NCI-H2107 (cell line): ENCODE data around the gene PPFIBP1.
A peak's percentile ranks its signal among the peaks of the same experiment; 100 is the strongest.
"Not testable (repeated sequence)": the region's sequence is repeated elsewhere in the genome, so short reads cannot be mapped to it uniquely, and the experiment has no call there.

Experiments used
- DNase-seq: peaks from one replicate; lab custom pipeline; 2025; lab: John Stamatoyannopoulos, UW

The PPFIBP1 gene

DNA sequence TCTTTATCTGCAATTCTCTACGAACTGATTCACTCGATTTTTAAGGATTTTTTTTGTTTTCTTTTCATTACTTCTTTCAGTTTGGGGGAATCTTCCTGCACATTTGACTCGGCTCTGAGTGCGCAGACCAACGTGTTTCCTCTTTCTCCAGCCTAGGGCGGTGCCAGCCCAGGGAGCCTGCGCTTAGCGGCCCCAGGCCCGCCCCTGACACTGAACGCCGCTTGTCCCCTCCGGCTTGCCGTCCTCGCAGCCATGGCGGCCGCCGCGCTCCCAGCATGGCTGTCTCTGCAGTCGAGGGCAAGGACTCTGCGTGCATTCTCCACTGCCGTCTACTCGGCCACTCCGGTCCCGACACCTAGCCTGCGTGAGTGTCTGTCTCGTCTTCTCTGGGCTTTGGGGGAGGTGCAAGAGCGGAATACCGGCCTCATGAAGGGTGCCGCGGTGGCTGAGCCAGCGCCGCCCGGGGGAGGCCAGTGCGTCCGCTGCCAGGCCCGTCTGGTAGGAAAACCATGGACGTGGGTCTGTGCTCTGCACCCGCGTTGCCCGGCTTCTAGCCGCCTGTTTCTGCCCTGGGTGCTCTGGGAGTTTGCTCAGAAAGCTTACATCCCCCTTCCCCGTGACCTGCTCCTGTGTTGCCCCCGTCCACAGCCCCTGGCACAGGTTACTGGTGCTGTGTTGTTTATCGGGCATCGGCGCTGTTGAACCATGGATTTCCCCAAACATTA is 186.7 kb downstream of the PPFIBP1 start, which contains the start of gene MRPS35:
TSS of gene MRPS35 (plus strand) at position 241 of the 725 bp plus-strand sequence. CDS start at position 253, 12 bp downstream.
- peak; percentile 75 for DNase-seq

DNA sequence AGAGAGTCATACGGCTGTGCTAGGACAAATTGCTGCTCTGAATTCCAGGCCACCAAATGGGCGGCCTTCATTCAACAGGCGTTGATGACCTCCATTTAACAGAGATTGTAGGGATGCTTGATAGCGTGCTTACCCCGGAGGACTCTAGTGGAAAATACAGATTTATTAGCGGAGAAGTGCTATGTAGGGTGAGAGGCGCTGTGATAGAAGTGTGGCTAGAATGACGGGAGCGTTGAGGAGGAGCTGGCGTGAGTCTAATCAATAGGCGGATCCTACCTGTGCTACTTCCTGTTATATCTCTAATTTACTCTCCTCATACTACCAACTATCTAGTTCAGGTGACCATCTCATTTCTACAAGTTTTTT is 187.3 kb downstream of the PPFIBP1 start:
- no peak for DNase-seq

DNA sequence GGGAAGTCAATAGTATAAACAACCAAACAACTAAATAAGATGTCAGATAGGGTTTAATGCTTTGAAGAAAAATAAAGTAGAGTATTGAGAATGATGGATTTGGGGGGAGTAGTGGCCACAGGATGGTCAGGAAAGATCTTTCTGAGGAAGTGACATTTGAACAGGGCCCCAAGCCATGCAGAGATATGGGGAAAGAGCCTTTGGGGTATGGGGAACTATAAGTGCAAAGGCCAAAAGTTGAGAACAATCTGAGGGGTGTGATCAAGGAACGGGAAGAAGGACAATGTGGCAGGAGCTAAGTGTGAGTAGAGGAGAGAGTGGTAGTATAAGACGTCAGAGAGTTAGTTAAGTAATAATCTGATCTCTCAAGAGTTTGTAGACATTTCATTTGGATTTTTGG is 188.0 kb downstream of the PPFIBP1 start:
- no peak for DNase-seq

DNA sequence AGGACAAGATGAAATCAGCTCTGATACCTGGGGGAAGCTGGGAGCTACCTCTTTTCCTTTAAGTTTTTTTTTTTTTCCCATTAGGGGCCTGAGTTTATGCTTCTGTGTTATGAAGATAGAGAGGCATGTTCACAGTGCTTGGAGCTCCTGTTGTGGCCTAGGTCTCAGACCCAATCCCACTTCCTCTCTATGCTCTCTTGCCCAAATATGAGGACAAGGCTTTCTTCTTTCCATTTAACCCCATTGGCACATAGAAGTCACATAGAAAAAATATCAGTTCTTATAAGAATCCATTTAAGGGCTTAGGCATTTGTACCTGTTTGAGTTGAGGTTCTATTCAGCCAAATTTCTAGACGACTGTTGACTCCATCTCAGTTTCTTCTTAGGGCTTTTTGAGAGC is 199.2 kb downstream of the PPFIBP1 start:
- no peak for DNase-seq

DNA sequence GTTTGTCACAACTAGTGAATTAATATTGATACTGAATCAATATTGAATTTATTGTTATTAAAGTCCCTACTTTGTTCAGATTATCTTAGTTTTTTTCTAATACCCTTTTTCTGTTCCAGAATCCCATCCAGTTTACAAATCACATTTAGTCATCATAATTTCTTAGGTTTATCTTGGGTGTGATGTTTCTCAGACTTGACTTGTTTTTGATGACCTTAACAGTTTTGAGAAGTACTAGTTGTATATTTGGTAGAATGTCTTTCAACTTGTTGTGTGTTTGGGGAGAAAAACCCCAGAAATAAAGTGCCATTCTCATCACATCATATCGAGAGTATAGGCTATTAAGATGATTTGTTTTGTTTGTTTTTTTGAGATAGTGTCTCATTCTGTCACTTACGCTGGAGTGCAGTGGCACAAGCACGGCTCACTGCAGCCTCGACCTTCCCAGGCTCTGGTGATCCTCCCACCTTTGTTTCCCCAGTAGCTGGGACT is 206.1 kb downstream of the PPFIBP1 start:
- DNase-seq, result no peak

DNA sequence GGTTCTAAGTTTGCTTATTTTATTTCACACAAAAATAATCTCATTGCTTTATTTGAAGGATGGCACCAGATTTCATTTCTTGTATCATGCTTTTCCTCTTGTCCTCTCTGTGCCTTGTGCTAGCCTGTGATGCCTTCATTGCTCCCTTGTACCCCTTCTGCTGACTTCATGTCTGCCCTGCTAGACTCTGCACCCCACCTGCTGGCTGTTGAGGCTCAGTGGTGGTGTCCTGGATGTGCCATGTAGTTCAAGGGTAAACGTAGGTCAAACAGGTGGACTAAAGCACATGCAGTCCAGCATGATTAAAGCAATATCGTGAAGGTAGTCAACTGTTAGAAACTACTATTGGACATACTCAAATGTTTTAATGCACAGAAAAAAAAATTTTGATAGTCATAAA is 208.3 kb downstream of the PPFIBP1 start:
- DNase-seq, result no peak

DNA sequence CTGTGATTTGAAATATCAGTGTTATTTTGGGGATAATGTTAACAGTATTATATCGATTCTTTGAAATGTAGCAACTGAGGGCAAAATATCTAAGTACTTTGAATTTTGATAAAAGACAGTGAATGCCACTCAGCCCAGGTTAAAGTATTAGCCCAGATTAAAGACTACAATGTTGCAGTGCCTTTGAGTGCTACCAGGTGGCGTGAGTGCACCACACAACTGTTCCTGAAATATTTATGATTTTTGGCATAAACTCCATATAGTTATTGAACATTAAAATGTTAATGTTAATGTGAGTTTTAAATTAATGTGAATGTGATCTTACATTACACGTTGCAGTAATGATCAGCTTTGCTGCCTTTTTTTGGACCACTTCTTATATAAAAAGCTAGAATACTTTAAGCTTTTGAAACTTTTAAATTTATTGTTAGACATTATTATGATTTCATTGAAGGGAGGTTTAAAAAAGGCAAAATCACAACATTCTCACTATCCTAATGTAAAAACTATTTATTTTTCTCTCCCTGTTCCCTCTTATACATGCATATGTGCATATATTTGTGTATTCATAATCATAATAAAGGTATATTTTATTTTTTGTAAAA is 209.1 kb downstream of the PPFIBP1 start:
- peak; percentile 14 for DNase-seq

DNA sequence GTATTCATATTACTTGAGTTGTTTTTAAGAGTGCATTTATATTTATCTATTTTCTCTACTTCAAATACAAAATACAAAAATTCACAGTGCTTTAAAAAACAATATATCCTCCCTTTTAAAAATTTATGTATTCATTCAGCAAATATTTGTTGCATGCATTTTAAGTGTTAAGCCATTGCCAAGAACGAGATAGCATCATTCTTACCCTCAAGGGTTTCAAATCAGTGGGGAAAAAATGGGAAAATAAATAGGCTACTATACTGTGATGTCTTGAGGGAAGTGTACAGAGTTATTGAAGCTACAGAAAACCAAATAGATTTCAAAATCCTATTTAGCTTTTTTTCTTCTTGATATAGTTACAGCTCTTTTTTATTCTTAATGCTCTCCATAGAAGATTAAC is 209.8 kb downstream of the PPFIBP1 start:
- no peak for DNase-seq

DNA sequence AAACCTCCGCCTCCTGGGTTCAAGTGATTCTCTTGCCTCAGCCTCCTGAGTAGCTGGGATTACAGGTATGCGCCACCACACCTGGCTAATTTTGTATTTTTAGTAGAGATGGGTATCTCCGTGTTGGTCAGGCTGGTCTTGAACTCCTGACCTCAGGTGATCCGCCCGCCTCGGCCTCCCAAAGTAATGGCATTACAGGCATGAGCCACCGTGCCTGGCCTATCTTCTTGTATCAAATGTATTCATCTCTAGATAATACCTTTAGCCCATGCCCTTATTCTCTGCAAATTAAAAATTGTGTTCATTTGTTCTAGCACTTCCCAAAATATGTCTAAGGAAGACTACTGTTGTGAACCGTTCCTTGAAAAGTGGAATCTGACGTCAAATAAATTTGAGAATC is 210.3 kb downstream of the PPFIBP1 start:
- DNase-seq, result not testable (repeated sequence)

DNA sequence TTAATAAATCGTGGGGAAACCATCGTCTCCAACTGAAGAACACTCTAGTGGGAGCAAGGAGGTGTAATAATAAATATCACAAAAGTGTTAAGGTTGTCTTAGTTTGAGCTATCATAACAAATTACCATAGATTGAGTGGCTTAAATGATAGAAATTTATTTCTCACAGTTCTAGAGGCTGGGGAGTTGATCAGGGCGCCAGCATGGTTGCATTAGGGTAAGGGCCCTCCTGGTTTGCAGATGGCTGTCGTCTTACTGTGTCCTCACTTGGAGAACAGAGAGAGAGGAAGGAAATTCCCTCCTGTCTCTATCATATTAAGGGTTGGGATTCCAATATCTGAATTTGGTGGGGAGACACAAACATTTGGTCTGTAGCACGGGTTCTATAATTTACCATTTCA is 219.6 kb downstream of the PPFIBP1 start:
- no peak for DNase-seq
